OCI-LY7 (cell line): Measurements from ENCODE around the gene ZDHHC11B. TPM values are rescaled to one million over a fixed set of nuclear protein-coding genes. Genes with fewer than 3 reads are reported as not detected.
A peak's percentile ranks its signal among the peaks of the same experiment; 100 is the strongest.
"Not testable (repeated sequence)": the region's sequence is repeated elsewhere in the genome, so short reads cannot be mapped to it uniquely, and the experiment has no call there.

ENCODE experiments used
- BruUV-seq: library from RNA; stranded (reverse); fragments of 400-500 nt; replicated peaks from 2 replicates; lab custom pipeline; 2021; lab: Mats Ljungman, UMichigan
- CTCF ChIA-PET: fragments of 300-600 bp; sonication (Branson Sonifier 250); formaldehyde crosslinking; loops from one replicate; lab custom pipeline; 2022; ENCODE audit warnings: antibody characterized with exemption; ENCODE audit not compliant: unreplicated experiment; lab: Charles Lee
- POLR2A ChIA-PET: fragments of 300-600 bp; sonication (Branson Sonifier 250); formaldehyde crosslinking; loops from one replicate; lab custom pipeline; 2022; ENCODE audit warnings: antibody characterized with exemption; lab: Charles Lee
- DNase-seq: peaks from one replicate; pipeline ENCODE4 v3.0.0-alpha.2; 2015; ENCODE audit warnings: low spot score
- H2AFZ ChIP-seq: fragments of 200-600 bp; sonication (generic), shearing (Covaris generic); 2 replicates; pipeline ENCODE4 v1.6.1; 2014; ENCODE audit warnings: mild to moderate bottlenecking, antibody characterized with exemption, low read length, moderate library complexity
- H3K27ac ChIP-seq: fragments of 200-600 bp; sonication (generic); 2 replicates; pipeline ENCODE4 v1.5.1; 2014; ENCODE audit warnings: mixed run types, low read depth, mild to moderate bottlenecking, moderate library complexity, low read length, inconsistent platforms; ENCODE audit not compliant: poor library complexity, severe bottlenecking
- H3K36me3 ChIP-seq: fragments of 200-600 bp; sonication (generic); 2 replicates; pipeline ENCODE4 v1.6.1; 2014; ENCODE audit warnings: mild to moderate bottlenecking, antibody characterized with exemption, low read length, moderate library complexity, mixed read lengths; ENCODE audit not compliant: insufficient read depth
- H3K4me1 ChIP-seq: fragments of 200-600 bp; sonication (generic); 2 replicates; pipeline ENCODE4 v1.5.1; 2014; ENCODE audit warnings: mild to moderate bottlenecking, low read length; ENCODE audit not compliant: insufficient read depth, poor library complexity, severe bottlenecking
- H3K4me2 ChIP-seq: fragments of 200-600 bp; sonication (generic); 2 replicates; pipeline ENCODE4 v1.6.1; 2014; ENCODE audit warnings: mild to moderate bottlenecking, low read length
- H3K4me3 ChIP-seq: fragments of 200-600 bp; sonication (generic); 2 replicates; pipeline ENCODE4 v1.5.1; 2014; ENCODE audit warnings: mild to moderate bottlenecking, low read depth, low read length; ENCODE audit not compliant: poor library complexity, severe bottlenecking
- H3K79me2 ChIP-seq: fragments of 200-600 bp; sonication (generic); 2 replicates; pipeline ENCODE4 v1.6.1; 2016; ENCODE audit warnings: low read depth, mild to moderate bottlenecking, low read length, moderate library complexity, mixed read lengths; ENCODE audit not compliant: insufficient read depth
- H3K9me2 ChIP-seq: fragments of 200-600 bp; sonication (generic); 2 replicates; pipeline ENCODE4 v1.6.1; 2016; ENCODE audit warnings: mild to moderate bottlenecking, low read length, mixed read lengths; ENCODE audit not compliant: insufficient read depth
- H3K9me3 ChIP-seq: fragments of 200-600 bp; sonication (generic); 2 replicates; pipeline ENCODE4 v1.6.1; 2014; ENCODE audit warnings: mild to moderate bottlenecking, mixed run types, low read length, mixed read lengths
- H4K20me1 ChIP-seq: fragments of 200-600 bp; sonication (generic); 2 replicates; pipeline ENCODE4 v1.6.1; 2014; ENCODE audit warnings: mild to moderate bottlenecking, antibody characterized with exemption, low read length, moderate library complexity, mixed read lengths; ENCODE audit not compliant: insufficient read depth
- intact Hi-C: fragments of 100-400 bp; cut with micrococcal nuclease; formaldehyde crosslinking; loops from one replicate; pipeline ENCODE4 v1.10.0; 2022; ENCODE audit not compliant: unreplicated experiment
- total RNA-seq, 2 experiments: library from RNA; depleted of rRNA in 1 of 2; stranded (reverse); fragments of >200 nt in 1 of 2; shearing (Covaris generic) in 1 of 2; gene quantifications; 2 replicates each; pipeline ENCODE4 v1.2.3, GENCODE V29; 2014 to 2022

Gene ZDHHC11B
- total RNA-seq, 2 experiments from 2014 or later = 0.29 TPM; not detected in 1

- H3K27ac ChIP-seq, H3K4me1 ChIP-seq, DNase-seq, H3K4me3 ChIP-seq, H2AFZ ChIP-seq, H3K4me2 ChIP-seq, H4K20me1 ChIP-seq, H3K9me2 ChIP-seq, POLR2A ChIA-PET, H3K9me3 ChIP-seq, BruUV-seq, intact Hi-C loops, H3K79me2 ChIP-seq, H3K36me3 ChIP-seq: not testable (repeated sequence)
- CTCF ChIA-PET = interaction anchor here (0.6 kb wide), 1 partner anchor 396 kb away, joined by 3 read pairs; no protein-coding TSS in a partner anchor
These were observed 4.2 kb upstream of the ZDHHC11B start for GRCh38 chr5:788703-789102.

- BruUV-seq, H3K36me3 ChIP-seq, DNase-seq, H3K79me2 ChIP-seq, POLR2A ChIA-PET, H3K4me3 ChIP-seq, intact Hi-C loops, H4K20me1 ChIP-seq, CTCF ChIA-PET, H3K4me1 ChIP-seq, H3K27ac ChIP-seq, H3K4me2 ChIP-seq, H3K9me2 ChIP-seq, H2AFZ ChIP-seq, H3K9me3 ChIP-seq: not testable (repeated sequence)
These were observed 3.3 kb upstream of the ZDHHC11B start for GRCh38 chr5:787857-788233.

- DNase-seq, H3K36me3 ChIP-seq, H3K4me3 ChIP-seq, CTCF ChIA-PET, H3K4me1 ChIP-seq, H4K20me1 ChIP-seq, H3K9me2 ChIP-seq, BruUV-seq, POLR2A ChIA-PET, intact Hi-C loops, H3K79me2 ChIP-seq, H3K9me3 ChIP-seq, H3K4me2 ChIP-seq, H2AFZ ChIP-seq, H3K27ac ChIP-seq: not testable (repeated sequence)
These were observed 2.8 kb upstream of the ZDHHC11B start for GRCh38 chr5:787224-787856.

- intact Hi-C loops, H3K9me2 ChIP-seq, H3K79me2 ChIP-seq, H3K36me3 ChIP-seq, BruUV-seq, H2AFZ ChIP-seq, DNase-seq, H4K20me1 ChIP-seq, H3K4me1 ChIP-seq, H3K27ac ChIP-seq, CTCF ChIA-PET, H3K9me3 ChIP-seq, POLR2A ChIA-PET: not testable (repeated sequence)
- H3K4me2 ChIP-seq = peak overlapping the region; percentile 83
- peak overlapping the region; percentile 66 for H3K4me3 ChIP-seq
These were observed 714 bp upstream of the ZDHHC11B start for GRCh38 chr5:785181-785705.

GRCh38 chr5:783881-784427 is 575 bp downstream of the ZDHHC11B start:
- H4K20me1 ChIP-seq, DNase-seq, intact Hi-C loops, BruUV-seq, H3K27ac ChIP-seq, H3K36me3 ChIP-seq, CTCF ChIA-PET, POLR2A ChIA-PET, H3K4me1 ChIP-seq, H3K9me3 ChIP-seq, H2AFZ ChIP-seq, H3K79me2 ChIP-seq, H3K9me2 ChIP-seq: not testable (repeated sequence)
- H3K4me2 ChIP-seq = peak overlapping the region; percentile 56
- peak overlapping the region; percentile 47 for H3K4me3 ChIP-seq

GRCh38 chr5:783049-783802 is 1.3 kb downstream of the ZDHHC11B start:
- H3K79me2 ChIP-seq, H3K27ac ChIP-seq, H3K4me1 ChIP-seq, H3K4me2 ChIP-seq, CTCF ChIA-PET, H3K36me3 ChIP-seq, BruUV-seq, POLR2A ChIA-PET, H3K4me3 ChIP-seq, H4K20me1 ChIP-seq, H3K9me3 ChIP-seq, H3K9me2 ChIP-seq, intact Hi-C loops, H2AFZ ChIP-seq, DNase-seq: not testable (repeated sequence)
